ENCODE results near the gene KSR2.

KSR2 gene

GRCh38 chr12:117718559-117718958 is 250.2 kb downstream of the KSR2 start:
- no peak for DNase-seq (ENCODE audit: low read depth in 2 of 2)
- no peak for TF ChIP-seq CTCF (IDR thresholded peaks at IDR 0.05; ENCODE audit: low read depth, low read length)
- H3K4me3 ChIP-seq (replicated peaks in 1 of 2; ENCODE audit: low read depth in 2 of 2, low read length in 2 of 2): no peak overlapping the region

GRCh38 chr12:117718141-117718540 is 250.6 kb downstream of the KSR2 start:
- no peak overlapping the region for H3K4me3 ChIP-seq (replicated peaks in 1 of 2; ENCODE audit: low read depth in 2 of 2, low read length in 2 of 2)
- DNase-seq (ENCODE audit: low read depth in 2 of 2): no peak
- no peak for TF ChIP-seq CTCF (IDR thresholded peaks at IDR 0.05; ENCODE audit: low read depth, low read length)

GRCh38 chr12:117714203-117714602 is 254.6 kb downstream of the KSR2 start:
- no peak for TF ChIP-seq CTCF (IDR thresholded peaks at IDR 0.05; ENCODE audit: low read depth, low read length)
- H3K4me3 ChIP-seq (replicated peaks in 1 of 2; ENCODE audit: low read depth in 2 of 2, low read length in 2 of 2): no peak overlapping the region
- no peak for DNase-seq (ENCODE audit: low read depth in 2 of 2)

- DNase-seq (ENCODE audit: low read depth in 2 of 2): no peak
- TF ChIP-seq CTCF (IDR thresholded peaks at IDR 0.05; ENCODE audit: low read depth, low read length): no peak
- no peak overlapping the region for H3K4me3 ChIP-seq (replicated peaks in 1 of 2; ENCODE audit: low read depth in 2 of 2, low read length in 2 of 2)
Observed at GRCh38 chr12:117710121-117710520, 258.7 kb downstream of the KSR2 start.

- no peak for TF ChIP-seq CTCF (IDR thresholded peaks at IDR 0.05; ENCODE audit: low read depth, low read length)
- no peak for DNase-seq (ENCODE audit: low read depth in 2 of 2)
- no peak overlapping the region for H3K4me3 ChIP-seq (replicated peaks in 1 of 2; ENCODE audit: low read depth in 2 of 2, low read length in 2 of 2)
Observed at GRCh38 chr12:117707861-117708260, 260.9 kb downstream of the KSR2 start.

GRCh38 chr12:117703584-117703983 is 265.2 kb downstream of the KSR2 start:
- no peak for TF ChIP-seq CTCF (IDR thresholded peaks at IDR 0.05; ENCODE audit: low read depth, low read length)
- no peak overlapping the region for H3K4me3 ChIP-seq (replicated peaks in 1 of 2; ENCODE audit: low read depth in 2 of 2, low read length in 2 of 2)
- DNase-seq (ENCODE audit: low read depth in 2 of 2): no peak

- no peak for DNase-seq (ENCODE audit: low read depth in 2 of 2)
- no peak for TF ChIP-seq CTCF (IDR thresholded peaks at IDR 0.05; ENCODE audit: low read depth, low read length)
- H3K4me3 ChIP-seq (replicated peaks in 1 of 2; ENCODE audit: low read depth in 2 of 2, low read length in 2 of 2): no peak overlapping the region
Observed at GRCh38 chr12:117702741-117703140, 266.0 kb downstream of the KSR2 start.
